Retinal pigment epithelial cell (primary cell): Measurements from ENCODE around the gene PDHX.

ENCODE experiments used
- DNase-seq: peaks from one replicate; pipeline ENCODE4 v3.0.0-alpha.2; 2010; ENCODE audit warnings: low read depth
- H3K4me3 ChIP-seq: 2 replicates; pipeline ENCODE4 v1.5.1; 2011; ENCODE audit warnings: mild to moderate bottlenecking, low read length, control low read depth, moderate library complexity
- CTCF ChIP-seq: conservative IDR thresholded peaks from 2 replicates; pipeline ENCODE4 v1.5.1; 2011; ENCODE audit warnings: low read depth, low read length, control low read depth, inconsistent platforms

PDHX gene

GRCh38 chr11:35009944-35010342 lies 93.5 kb downstream of the PDHX start:
- no peak for TF ChIP-seq CTCF
- H3K4me3 ChIP-seq: no peak overlapping the region
- DNase-seq: no peak

GRCh38 chr11:35010654-35011053 lies 94.2 kb downstream of the PDHX start:
- no peak overlapping the region for H3K4me3 ChIP-seq
- TF ChIP-seq CTCF: no peak
- DNase-seq: no peak

- H3K4me3 ChIP-seq: no peak overlapping the region
- DNase-seq: no peak
- no peak for TF ChIP-seq CTCF
These were observed 95.0 kb downstream of the PDHX start for GRCh38 chr11:35011389-35011788.

GRCh38 chr11:35011944-35012343 lies 95.5 kb downstream of the PDHX start:
- TF ChIP-seq CTCF: no peak
- DNase-seq: no peak
- H3K4me3 ChIP-seq: no peak overlapping the region

- DNase-seq: no peak
- no peak for TF ChIP-seq CTCF
- no peak overlapping the region for H3K4me3 ChIP-seq
These were observed 96.2 kb downstream of the PDHX start for GRCh38 chr11:35012467-35013191.

GRCh38 chr11:35013514-35014233 lies 97.3 kb downstream of the PDHX start:
- no peak for TF ChIP-seq CTCF
- DNase-seq: no peak
- H3K4me3 ChIP-seq: no peak overlapping the region

GRCh38 chr11:35014346-35014745 lies 97.9 kb downstream of the PDHX start:
- no peak for TF ChIP-seq CTCF
- no peak for DNase-seq
- H3K4me3 ChIP-seq: no peak overlapping the region
